Panc1 (cell line): Measurements from ENCODE around the gene AMBRA1. TPM values are rescaled to one million over a fixed set of nuclear protein-coding genes. Genes with fewer than 3 reads are reported as not detected.
"Not testable (repeated sequence)": the region's sequence is repeated elsewhere in the genome, so short reads cannot be mapped to it uniquely, and the experiment has no call there.

Source experiments
- ATAC-seq: fragments of 200-7000 bp; cut with Tn5 transposase; 2 replicates; pipeline ENCODE4 v1.9.1; 2020; ENCODE audit warnings: mild to moderate bottlenecking, moderate library complexity
- BruUV-seq: library from RNA; stranded (reverse); fragments of 400-500 nt; replicated peaks from 2 replicates; lab custom pipeline; 2021; lab: Mats Ljungman, UMichigan
- CTCF ChIA-PET: fragments of 300-600 bp; sonication (Branson Sonifier 250); formaldehyde crosslinking; loops from one replicate; lab custom pipeline; 2022; ENCODE audit warnings: antibody characterized with exemption; lab: Charles Lee
- POLR2A ChIA-PET: fragments of 300-600 bp; sonication (Branson Sonifier 250); formaldehyde crosslinking; loops from one replicate; lab custom pipeline; 2022; ENCODE audit warnings: antibody characterized with exemption; lab: Charles Lee
- DNase-seq: peaks from one replicate; pipeline ENCODE4 v3.0.0-alpha.2; 2010; ENCODE audit warnings: low read depth, low spot score
- H3K27ac ChIP-seq: 2 replicates; pipeline ENCODE4 v1.5.1; 2011; ENCODE audit warnings: mild to moderate bottlenecking, low read length, inconsistent platforms
- H3K27me3 ChIP-seq: fragments of 200-500 bp; sonication (Bioruptor generic); 2 replicates; pipeline ENCODE4 v1.6.0; 2014; ENCODE audit warnings: low read length, inconsistent platforms; ENCODE audit not compliant: control insufficient read depth, insufficient read depth
- H3K36me3 ChIP-seq: fragments of 200-500 bp; sonication (Bioruptor generic); 2 replicates; pipeline ENCODE4 v1.5.1; 2014; ENCODE audit warnings: inconsistent platforms, mild to moderate bottlenecking, low read length, moderate library complexity; ENCODE audit not compliant: control insufficient read depth, insufficient read depth
- H3K4me1 ChIP-seq: 2 replicates; pipeline ENCODE4 v1.5.1; 2011; ENCODE audit warnings: inconsistent platforms, mild to moderate bottlenecking, low read length, moderate library complexity; ENCODE audit not compliant: control insufficient read depth, insufficient read depth
- H3K4me3 ChIP-seq, 2 experiments: 2 replicates each; pipeline ENCODE4 v1.5.1; 2011 to 2012; ENCODE audit warnings: low read depth in 2 of 2, low read length in 2 of 2, mild to moderate bottlenecking in 2 of 2, inconsistent platforms in 1 of 2, moderate library complexity in 1 of 2
- H3K9me3 ChIP-seq: fragments of 200-500 bp; sonication (Bioruptor generic); 2 replicates; pipeline ENCODE4 v1.5.1; 2014; ENCODE audit warnings: low read depth, mild to moderate bottlenecking, inconsistent platforms, low read length, moderate library complexity; ENCODE audit not compliant: control insufficient read depth, insufficient read depth
- CTCF ChIP-seq: fragments of 450-650 bp; IDR thresholded peaks from 2 replicates; pipeline ENCODE4 v1.5.1; 2017; ENCODE audit warnings: mild to moderate bottlenecking
- POLR2AphosphoS5 ChIP-seq: IDR thresholded peaks from 2 replicates; pipeline ENCODE4 v1.6.1; 2012; ENCODE audit warnings: mild to moderate bottlenecking, low read depth, low read length, moderate library complexity
- SIN3A ChIP-seq: IDR thresholded peaks from 2 replicates; pipeline ENCODE4 v1.6.1; 2012; ENCODE audit warnings: low read depth, mild to moderate bottlenecking, low read length, moderate library complexity, borderline replicate concordance; ENCODE audit not compliant: insufficient read depth
- TCF7L2 ChIP-seq: IDR thresholded peaks from 2 replicates; pipeline ENCODE4 v1.6.1; 2011; ENCODE audit warnings: mild to moderate bottlenecking, low read depth, low read length, inconsistent platforms
- in situ Hi-C: cut with HindIII; loops from 2 replicates; pipeline ENCODE4 v1.10.0; 2016; ENCODE audit warnings: low sequenced_read_pairs, low pct_unique_long_range_greater_than_20kb
- intact Hi-C: fragments of 100-400 bp; cut with micrococcal nuclease; formaldehyde crosslinking; loops from one replicate; pipeline ENCODE4 v1.10.0; 2022; ENCODE audit not compliant: unreplicated experiment
- total RNA-seq: library from RNA; stranded (reverse); gene quantifications from one replicate; pipeline ENCODE4 v1.2.1, GENCODE V29; 2021; ENCODE audit not compliant: unreplicated experiment
- TF ChIP-seq, protein P1 (sequence below), 2 experiments: IDR thresholded peaks; 2 replicates each; pipeline ENCODE4 v1.6.1; 2011 to 2012; ENCODE audit warnings: low read depth in 2 of 2, control low read depth in 1 of 2, low read length in 1 of 2, mild to moderate bottlenecking in 1 of 2, moderate library complexity in 1 of 2; ENCODE audit not compliant: insufficient read depth in 1 of 2

Gene AMBRA1
- total RNA-seq, 1 experiment from 2014 or later = 40.0 TPM

DNA sequence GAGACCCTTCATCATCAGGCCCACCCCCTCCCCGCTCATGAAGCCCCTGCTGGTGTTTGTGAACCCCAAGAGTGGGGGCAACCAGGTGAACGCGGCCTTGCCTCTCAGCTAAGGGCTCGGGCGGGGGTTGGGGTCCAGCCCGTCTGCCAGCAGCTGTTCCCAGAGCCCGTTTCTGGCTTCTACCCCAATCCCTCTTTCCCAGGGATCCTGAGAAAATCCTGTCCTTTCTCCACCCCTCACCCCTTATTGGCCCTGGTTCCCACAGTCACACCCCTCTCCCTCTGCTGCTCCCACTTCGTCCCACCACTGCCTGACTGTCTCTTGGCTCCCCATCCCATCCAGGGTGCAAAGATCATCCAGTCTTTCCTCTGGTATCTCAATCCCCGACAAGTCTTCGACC is 221.7 kb downstream of the AMBRA1 start:
- no peaks in the 10 kb centered on the region for H3K27me3 ChIP-seq
- H3K4me1 ChIP-seq = peaks cover 5% of the 10 kb centered on the region; the same call in 1 of the 2 replicates
- no peak for TF ChIP-seq POLR2AphosphoS5
- TF ChIP-seq TCF7L2 = no peak
- TF ChIP-seq, protein P1, sequence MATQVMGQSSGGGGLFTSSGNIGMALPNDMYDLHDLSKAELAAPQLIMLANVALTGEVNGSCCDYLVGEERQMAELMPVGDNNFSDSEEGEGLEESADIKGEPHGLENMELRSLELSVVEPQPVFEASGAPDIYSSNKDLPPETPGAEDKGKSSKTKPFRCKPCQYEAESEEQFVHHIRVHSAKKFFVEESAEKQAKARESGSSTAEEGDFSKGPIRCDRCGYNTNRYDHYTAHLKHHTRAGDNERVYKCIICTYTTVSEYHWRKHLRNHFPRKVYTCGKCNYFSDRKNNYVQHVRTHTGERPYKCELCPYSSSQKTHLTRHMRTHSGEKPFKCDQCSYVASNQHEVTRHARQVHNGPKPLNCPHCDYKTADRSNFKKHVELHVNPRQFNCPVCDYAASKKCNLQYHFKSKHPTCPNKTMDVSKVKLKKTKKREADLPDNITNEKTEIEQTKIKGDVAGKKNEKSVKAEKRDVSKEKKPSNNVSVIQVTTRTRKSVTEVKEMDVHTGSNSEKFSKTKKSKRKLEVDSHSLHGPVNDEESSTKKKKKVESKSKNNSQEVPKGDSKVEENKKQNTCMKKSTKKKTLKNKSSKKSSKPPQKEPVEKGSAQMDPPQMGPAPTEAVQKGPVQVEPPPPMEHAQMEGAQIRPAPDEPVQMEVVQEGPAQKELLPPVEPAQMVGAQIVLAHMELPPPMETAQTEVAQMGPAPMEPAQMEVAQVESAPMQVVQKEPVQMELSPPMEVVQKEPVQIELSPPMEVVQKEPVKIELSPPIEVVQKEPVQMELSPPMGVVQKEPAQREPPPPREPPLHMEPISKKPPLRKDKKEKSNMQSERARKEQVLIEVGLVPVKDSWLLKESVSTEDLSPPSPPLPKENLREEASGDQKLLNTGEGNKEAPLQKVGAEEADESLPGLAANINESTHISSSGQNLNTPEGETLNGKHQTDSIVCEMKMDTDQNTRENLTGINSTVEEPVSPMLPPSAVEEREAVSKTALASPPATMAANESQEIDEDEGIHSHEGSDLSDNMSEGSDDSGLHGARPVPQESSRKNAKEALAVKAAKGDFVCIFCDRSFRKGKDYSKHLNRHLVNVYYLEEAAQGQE (IDR thresholded peaks at IDR 0.05; ENCODE audit: insufficient read depth in 1 of 2, low read depth in 2 of 2, low read length in 1 of 2) = no peak
- TF ChIP-seq SIN3A = no peak
- no peak for TF ChIP-seq CTCF
- CTCF ChIA-PET = no interaction called here
- in situ Hi-C loops = no loop called here
- ATAC-seq = no peak
- no peak for DNase-seq
- no peak overlapping the region for H3K27ac ChIP-seq
- intact Hi-C loops = no loop called here
- H3K9me3 ChIP-seq = no peaks in the 10 kb centered on the region
- POLR2A ChIA-PET = no interaction called here
- H3K4me3 ChIP-seq = no peak overlapping the region
- H3K36me3 ChIP-seq = peaks cover 4% of the 10 kb centered on the region; the same call in 1 of the 2 replicates
- BruUV-seq = no TSS peak

GRCh38 chr11:46371262-46371661 is 222.6 kb downstream of the AMBRA1 start:
- H3K4me3 ChIP-seq, H3K27me3 ChIP-seq, ATAC-seq, in situ Hi-C loops, H3K9me3 ChIP-seq, POLR2A ChIA-PET, H3K27ac ChIP-seq, BruUV-seq, CTCF ChIA-PET, DNase-seq, H3K36me3 ChIP-seq, intact Hi-C loops: not testable (repeated sequence)
- peaks cover 11% of the 10 kb centered on the region for H3K4me1 ChIP-seq

- intact Hi-C loops = no loop called here
- CTCF ChIA-PET = interaction anchor here (0.6 kb wide), 1 partner anchor 10 kb away, joined by 3 read pairs; no protein-coding TSS in a partner anchor
- H3K36me3 ChIP-seq = peaks cover 4% of the 10 kb centered on the region; the same call in 1 of the 2 replicates
- no peak overlapping the region for H3K4me3 ChIP-seq
- no peaks in the 10 kb centered on the region for H3K9me3 ChIP-seq
- DNase-seq (no peak), ATAC-seq (no peak)
- POLR2A ChIA-PET = no interaction called here
- BruUV-seq = no TSS peak
- TF ChIP-seq TCF7L2 = no peak
- TF ChIP-seq, protein P1 (IDR thresholded peaks at IDR 0.05; ENCODE audit: insufficient read depth in 1 of 2, low read depth in 2 of 2, low read length in 1 of 2) = no peak
- TF ChIP-seq SIN3A = no peak
- no peak for TF ChIP-seq CTCF
- TF ChIP-seq POLR2AphosphoS5 = no peak
- no peak overlapping the region for H3K27ac ChIP-seq
- peaks cover 21% of the 10 kb centered on the region for H3K4me1 ChIP-seq
- no peaks in the 10 kb centered on the region for H3K27me3 ChIP-seq
- in situ Hi-C loops = no loop called here
Observed at GRCh38 chr11:46370253-46370652, 223.6 kb downstream of the AMBRA1 start.
